Erythroblast (primary cell): ENCODE data around the gene SLC2A3.
"Not testable (repeated sequence)": the region's sequence is repeated elsewhere in the genome, so short reads cannot be mapped to it uniquely, and the experiment has no call there.

Experiments used
- GATA1 ChIP-seq: IDR thresholded peaks from 2 replicates; pipeline ENCODE4 v1.6.1; 2011; ENCODE audit warnings: low read depth, mild to moderate bottlenecking, control low read depth, low read length, moderate library complexity
- POLR2A ChIP-seq: IDR thresholded peaks from 2 replicates; pipeline ENCODE4 v1.6.1; 2011; ENCODE audit warnings: mild to moderate bottlenecking, low read length

GRCh38 chr12:7926068-7926666 lies 9.8 kb downstream of the SLC2A3 start:
- TF ChIP-seq POLR2A, result peak; percentile 18
- not testable (repeated sequence) for TF ChIP-seq GATA1
